Natural killer cell treated with Interleukin-12 subunit alpha and Interleukin-12 subunit beta and Interleukin-15 and Interleukin-18, amount 100 ng/mL, for 72 hours (primary cell): ENCODE measurements around the gene SLC24A3. TPM values are rescaled to one million over a fixed set of nuclear protein-coding genes. Genes with fewer than 3 reads are reported as not detected.

Source experiments
- ATAC-seq, 2 donors: fragments of 150-1000 bp; cut with Tn5 transposase in 1 of 2; sonication (Bioruptor Pico), chemical (Tn5 transposase) in 1 of 2; 2 replicates each; pipeline ENCODE4 v1.10.0; 2021
- DNase-seq: peaks from one replicate; pipeline ENCODE4 v3.0.0; 2022; ENCODE audit warnings: low spot score
- H3K27ac Mint-ChIP-seq, 2 donors: 1 replicate in 1 of 2; 2 replicates in 1 of 2; pipeline ENCODE4 v1.8.0; 2022; ENCODE audit warnings: mixed read lengths in 2 of 2, mild to moderate bottlenecking in 1 of 2, moderate library complexity in 1 of 2
- H3K27me3 Mint-ChIP-seq, 2 donors: 1 replicate in 1 of 2; 2 replicates in 1 of 2; pipeline ENCODE4 v1.8.0; 2022; ENCODE audit warnings: mixed read lengths in 2 of 2
- H3K36me3 Mint-ChIP-seq: one replicate; pipeline ENCODE4 v1.8.0; 2022; ENCODE audit warnings: mixed read lengths
- H3K4me1 Mint-ChIP-seq, 2 donors: 1 replicate in 1 of 2; 2 replicates in 1 of 2; pipeline ENCODE4 v1.8.0; 2022; ENCODE audit warnings: low read depth in 2 of 2, mixed read lengths in 2 of 2, mild to moderate bottlenecking in 1 of 2
- H3K4me3 Mint-ChIP-seq: one replicate; pipeline ENCODE4 v1.8.0; 2022; ENCODE audit warnings: mixed read lengths
- H3K9me3 Mint-ChIP-seq: 2 replicates; pipeline ENCODE4 v1.8.0; 2022; ENCODE audit warnings: mixed read lengths
- total RNA-seq, 2 donors: library from RNA; stranded (reverse); gene quantifications; one replicate each; pipeline ENCODE4 v1.2.3, GENCODE V29; 2022

The SLC24A3 gene
- total RNA-seq, 2 donors from 2014 or later, result 1.4 TPM; not detected in 1

DNA sequence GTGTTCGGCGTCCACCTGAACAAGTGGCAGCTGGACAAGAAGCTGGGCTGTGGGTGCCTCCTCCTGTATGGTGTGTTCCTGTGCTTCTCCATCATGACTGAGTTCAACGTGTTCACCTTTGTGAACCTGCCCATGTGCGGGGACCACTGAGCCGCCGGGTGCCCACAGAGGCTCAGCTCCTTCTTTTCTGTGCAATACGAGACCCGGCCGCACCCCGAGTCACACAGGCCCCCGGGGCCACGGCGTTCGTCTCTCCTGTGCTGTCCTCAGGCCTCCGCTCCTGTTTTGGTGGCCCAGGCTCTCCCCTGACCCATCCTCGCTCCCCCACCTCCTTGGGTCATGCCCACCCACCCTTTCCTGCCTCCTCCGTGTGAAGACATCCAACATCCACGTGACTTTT lies 508.5 kb downstream of the SLC24A3 start:
- Mint-ChIP-seq H3K27me3 (peaks cover 0 to 18% of the 10 kb centered on the region in 2 donors), H3K36me3 (no peaks in the 10 kb centered on the region), H3K27ac (no peak overlapping the region), H3K4me3 (no peak overlapping the region), H3K4me1 (no peaks in the 10 kb centered on the region), H3K9me3 (no peaks in the 10 kb centered on the region)
- ATAC-seq (peak in 1 of 2 donors; percentile 38), DNase-seq (no peak)

DNA sequence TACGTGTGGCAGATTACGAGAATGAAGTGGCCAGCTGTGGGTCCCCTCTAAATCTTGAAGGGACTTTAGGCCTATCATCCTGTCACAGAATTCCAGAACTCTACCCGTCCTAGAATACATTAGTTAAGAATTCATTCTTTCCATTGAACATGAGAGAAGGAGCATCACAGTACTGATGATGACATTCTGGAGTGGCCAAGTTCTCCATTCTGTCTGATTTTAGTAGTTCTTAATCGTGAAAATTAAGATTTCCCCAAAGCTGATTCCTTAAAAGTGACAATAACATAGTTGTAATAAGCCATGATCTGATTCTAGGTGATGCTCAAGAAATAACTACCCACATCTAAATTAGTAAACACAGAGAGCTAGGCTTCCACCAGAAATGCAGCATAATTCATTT lies 510.6 kb downstream of the SLC24A3 start:
- H3K4me3 Mint-ChIP-seq, result no peak overlapping the region
- H3K27me3 Mint-ChIP-seq, result peaks cover 0 to 18% of the 10 kb centered on the region in 2 donors
- H3K36me3 Mint-ChIP-seq, result no peaks in the 10 kb centered on the region
- H3K27ac Mint-ChIP-seq, result no peak overlapping the region
- ATAC-seq (no peak), DNase-seq (no peak)
- H3K9me3 Mint-ChIP-seq, result no peaks in the 10 kb centered on the region
- H3K4me1 Mint-ChIP-seq, result no peaks in the 10 kb centered on the region

DNA sequence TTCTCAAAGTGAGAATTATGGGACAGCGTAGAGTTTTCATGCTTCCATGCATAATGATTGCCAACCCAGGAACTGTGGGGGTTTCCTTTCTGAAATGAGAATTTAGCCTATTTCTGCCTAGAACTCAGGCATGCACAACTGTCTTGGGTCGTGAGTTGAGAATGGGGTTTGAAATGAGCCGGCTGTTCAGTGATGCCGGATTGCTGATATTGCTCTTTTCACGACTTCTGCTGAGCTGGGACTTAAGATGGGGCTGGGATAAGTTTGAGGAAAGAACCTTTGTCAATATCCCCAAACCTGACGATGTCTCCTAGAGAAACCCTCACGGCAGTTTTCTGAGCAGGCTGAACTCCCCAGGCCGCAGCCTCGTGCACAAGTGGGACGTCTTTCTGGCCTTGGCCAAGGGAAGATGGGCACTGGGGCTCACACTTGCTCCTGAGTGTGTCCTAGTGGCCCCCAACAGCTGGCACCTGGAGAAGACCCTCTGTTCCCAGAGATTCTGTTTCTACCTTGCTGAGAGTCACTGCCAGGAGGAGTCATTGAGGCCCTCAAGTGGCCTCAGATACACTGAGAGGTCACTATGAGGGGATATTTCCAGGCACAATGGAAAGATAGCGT lies 511.5 kb downstream of the SLC24A3 start:
- Mint-ChIP-seq H3K4me1 (no peaks in the 10 kb centered on the region), H3K36me3 (no peaks in the 10 kb centered on the region), H3K27me3 (peaks cover 0 to 12% of the 10 kb centered on the region in 2 donors), H3K4me3 (no peak overlapping the region), H3K27ac (no peak overlapping the region), H3K9me3 (no peaks in the 10 kb centered on the region)
- ATAC-seq (no peak), DNase-seq (no peak)

DNA sequence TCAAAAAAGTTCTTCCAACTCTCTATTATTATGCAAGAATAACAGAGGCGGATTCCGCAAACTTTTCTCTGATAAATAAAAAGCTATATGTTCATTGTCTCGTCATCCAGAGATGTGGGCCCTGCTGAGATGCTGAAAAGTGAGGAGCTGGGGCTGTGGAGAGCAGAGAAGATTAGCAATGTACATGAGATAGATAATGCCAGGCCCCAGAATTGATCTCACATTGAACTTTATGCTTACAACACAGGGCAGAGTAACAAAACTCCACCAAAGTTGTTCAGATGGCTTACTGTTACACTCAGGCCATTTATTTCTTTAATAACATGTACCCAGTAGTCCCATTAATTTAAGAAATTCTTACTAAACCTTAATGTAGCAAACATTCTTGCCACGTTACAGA lies 512.9 kb downstream of the SLC24A3 start:
- H3K4me3 Mint-ChIP-seq, result no peak overlapping the region
- no peak for DNase-seq
- H3K36me3 Mint-ChIP-seq, result no peaks in the 10 kb centered on the region
- ATAC-seq, result no peak
- H3K4me1 Mint-ChIP-seq, result no peaks in the 10 kb centered on the region
- H3K27me3 Mint-ChIP-seq, result no peaks in the 10 kb centered on the region
- no peak overlapping the region for H3K27ac Mint-ChIP-seq
- no peaks in the 10 kb centered on the region for H3K9me3 Mint-ChIP-seq

DNA sequence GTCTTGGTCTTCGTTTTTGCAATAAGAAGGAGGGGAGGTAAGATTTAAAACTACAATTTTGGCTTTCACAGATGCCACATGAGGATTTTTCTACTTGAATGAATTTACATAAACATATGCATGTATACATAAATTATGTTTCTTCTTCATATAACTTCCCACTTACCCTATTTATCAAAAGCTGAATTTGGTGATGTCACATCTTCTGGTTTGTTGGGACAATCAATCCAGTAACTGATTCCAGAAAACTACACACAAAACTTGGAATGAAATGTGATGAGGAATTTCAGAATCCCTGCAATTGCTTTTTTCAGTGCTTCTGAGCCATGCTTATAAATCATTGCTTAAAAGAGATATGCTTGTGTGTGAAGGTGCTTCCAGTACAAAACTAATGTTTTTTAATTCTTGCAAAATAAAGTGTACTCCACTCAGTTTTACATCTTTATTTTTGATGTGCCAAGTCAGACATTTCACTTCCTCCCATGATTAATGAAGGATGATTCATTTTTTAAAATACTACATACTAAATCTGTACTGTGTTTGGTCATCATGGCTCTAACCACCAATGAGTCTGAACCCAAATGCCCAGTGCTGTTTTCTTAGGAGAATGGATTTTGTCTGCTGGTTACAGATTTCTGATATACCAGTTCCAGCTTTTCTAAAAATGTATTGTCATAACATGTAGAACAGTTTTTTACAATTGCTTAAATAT lies 513.5 kb downstream of the SLC24A3 start:
- H3K27me3 Mint-ChIP-seq, result no peaks in the 10 kb centered on the region
- H3K27ac Mint-ChIP-seq, result no peak overlapping the region
- ATAC-seq (no peak), DNase-seq (no peak)
- no peaks in the 10 kb centered on the region for H3K9me3 Mint-ChIP-seq
- no peak overlapping the region for H3K4me3 Mint-ChIP-seq
- no peaks in the 10 kb centered on the region for H3K4me1 Mint-ChIP-seq
- H3K36me3 Mint-ChIP-seq, result no peaks in the 10 kb centered on the region

DNA sequence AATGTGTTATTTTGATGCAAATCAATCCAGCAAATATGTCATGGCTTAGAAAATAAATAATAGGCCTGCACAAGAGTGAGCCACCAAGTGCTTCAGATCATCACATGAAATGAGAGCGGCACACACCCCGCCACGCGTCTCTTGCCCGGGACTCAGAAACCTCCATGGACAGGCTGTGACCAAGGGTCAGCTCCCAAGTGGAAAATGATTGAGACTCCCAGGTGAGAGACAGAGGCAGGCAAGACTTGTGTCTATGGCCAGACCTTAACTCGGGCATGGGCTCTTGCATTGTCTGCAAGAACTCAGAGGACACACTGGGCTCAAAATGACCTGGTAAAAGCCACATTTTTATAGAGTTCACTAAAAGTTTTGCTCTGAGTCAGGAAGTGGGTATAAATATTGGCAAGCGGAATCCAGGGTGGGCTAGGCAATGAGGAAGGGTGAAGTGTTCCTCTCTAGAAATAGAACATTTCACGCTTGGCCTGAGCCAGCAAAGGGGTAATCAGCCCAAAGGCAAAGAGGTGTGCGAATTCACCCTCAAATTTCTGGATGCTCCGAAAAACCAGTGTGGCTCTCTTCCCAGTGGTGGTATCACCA lies 514.9 kb downstream of the SLC24A3 start:
- ATAC-seq (no peak), DNase-seq (no peak)
- H3K9me3 Mint-ChIP-seq, result no peaks in the 10 kb centered on the region
- no peaks in the 10 kb centered on the region for H3K27me3 Mint-ChIP-seq
- no peaks in the 10 kb centered on the region for H3K4me1 Mint-ChIP-seq
- H3K36me3 Mint-ChIP-seq, result no peaks in the 10 kb centered on the region
- H3K4me3 Mint-ChIP-seq, result no peak overlapping the region
- no peak overlapping the region for H3K27ac Mint-ChIP-seq

DNA sequence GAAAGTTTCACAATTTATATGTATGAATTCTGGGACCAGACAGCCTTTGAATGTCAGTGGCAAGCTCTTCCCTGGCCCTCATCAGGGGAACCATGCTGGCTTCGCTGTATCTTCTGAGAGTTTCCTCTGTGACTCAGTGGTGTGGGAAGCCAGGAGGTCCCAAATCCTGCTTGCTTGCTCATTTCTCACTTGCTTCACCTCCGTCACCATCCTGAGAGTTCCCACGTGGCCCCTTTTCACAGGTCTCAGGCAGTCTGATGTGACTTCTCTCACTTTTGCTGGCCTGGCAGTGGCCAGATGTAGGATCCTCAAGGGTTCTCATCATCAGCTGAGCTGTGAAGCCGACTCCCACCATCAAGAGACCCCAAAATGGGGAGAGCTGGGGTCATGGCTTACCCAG lies 517.2 kb downstream of the SLC24A3 start:
- DNase-seq (no peak), ATAC-seq (no peak)

DNA sequence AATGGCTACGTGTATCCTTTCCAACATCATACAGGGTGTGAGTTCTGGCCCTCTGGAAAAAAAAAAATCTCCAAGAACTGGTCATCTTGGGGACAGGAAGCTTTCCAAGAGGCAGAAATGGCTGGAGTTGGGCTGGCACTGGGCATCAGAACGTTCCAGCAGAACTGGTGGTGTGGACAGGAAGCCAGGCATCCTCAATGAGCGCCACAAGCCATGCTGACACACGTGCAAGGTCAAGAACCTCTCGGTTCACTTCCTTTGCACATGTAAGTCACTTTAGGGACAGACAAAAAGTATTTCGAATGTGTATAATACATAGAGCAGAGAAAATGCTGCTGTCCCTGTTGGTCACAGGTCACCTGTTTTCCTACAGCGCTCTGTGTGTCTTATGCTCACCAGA lies 518.3 kb downstream of the SLC24A3 start:
- no peak overlapping the region for H3K4me3 Mint-ChIP-seq
- H3K27me3 Mint-ChIP-seq, result no peaks in the 10 kb centered on the region
- H3K36me3 Mint-ChIP-seq, result no peaks in the 10 kb centered on the region
- H3K4me1 Mint-ChIP-seq, result no peaks in the 10 kb centered on the region
- no peaks in the 10 kb centered on the region for H3K9me3 Mint-ChIP-seq
- DNase-seq, result no peak
- no peak for ATAC-seq
- H3K27ac Mint-ChIP-seq, result no peak overlapping the region

More for the DNA sequence above, 517.2 kb downstream of the SLC24A3 start:
- Mint-ChIP-seq H3K27ac (no peak overlapping the region), H3K36me3 (no peaks in the 10 kb centered on the region), H3K27me3 (no peaks in the 10 kb centered on the region), H3K4me3 (no peak overlapping the region), H3K4me1 (no peaks in the 10 kb centered on the region), H3K9me3 (no peaks in the 10 kb centered on the region)

DNA sequence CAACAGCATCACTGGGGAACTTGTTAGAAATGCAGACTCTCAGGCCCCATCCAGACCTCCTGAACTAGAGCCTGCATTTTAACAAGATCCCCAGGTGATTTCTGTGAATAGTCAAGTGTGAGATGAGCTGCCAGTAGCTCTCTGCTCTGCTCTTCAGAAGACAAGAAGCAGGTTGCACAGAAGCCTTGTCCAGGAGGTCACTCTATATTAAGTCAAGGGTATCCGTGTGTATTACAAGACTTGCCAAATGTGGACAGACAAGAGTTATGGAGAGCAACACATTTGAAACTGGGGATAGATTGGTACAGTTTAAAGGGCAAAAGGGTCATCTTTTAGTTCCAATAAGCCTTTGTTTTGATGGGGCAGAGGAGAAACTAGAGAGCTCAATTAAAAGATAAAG lies 522.4 kb downstream of the SLC24A3 start:
- H3K36me3 Mint-ChIP-seq, result no peaks in the 10 kb centered on the region
- no peak overlapping the region for H3K4me3 Mint-ChIP-seq
- no peaks in the 10 kb centered on the region for H3K9me3 Mint-ChIP-seq
- no peak overlapping the region for H3K27ac Mint-ChIP-seq
- H3K27me3 Mint-ChIP-seq, result no peaks in the 10 kb centered on the region
- no peak for DNase-seq
- no peak for ATAC-seq
- H3K4me1 Mint-ChIP-seq, result no peaks in the 10 kb centered on the region

DNA sequence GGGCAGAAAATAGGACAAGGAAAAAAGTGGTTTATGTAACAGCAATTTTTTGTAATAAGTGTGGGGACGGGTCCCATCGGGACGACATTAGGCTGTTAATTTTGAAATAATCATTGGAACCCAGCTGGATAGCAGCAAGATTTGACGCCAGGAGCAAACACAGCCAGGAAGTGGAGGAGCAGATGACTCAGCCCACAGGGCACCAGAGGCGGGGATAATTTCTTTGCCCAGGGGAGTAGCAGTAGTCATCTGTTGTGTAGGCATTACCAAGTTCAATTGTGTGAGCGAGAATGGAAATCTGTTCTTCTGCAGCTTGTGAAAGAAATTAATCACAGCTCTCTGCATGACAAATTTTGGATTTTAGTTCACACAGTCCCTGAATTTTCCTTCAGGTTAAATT lies 523.0 kb downstream of the SLC24A3 start:
- Mint-ChIP-seq H3K4me3 (no peak overlapping the region), H3K36me3 (no peaks in the 10 kb centered on the region), H3K27ac (no peak overlapping the region), H3K9me3 (no peaks in the 10 kb centered on the region), H3K4me1 (no peaks in the 10 kb centered on the region), H3K27me3 (peaks cover 0 to 5% of the 10 kb centered on the region in 2 donors)
- no peak for DNase-seq
- ATAC-seq, result peak in 1 of 2 donors; percentile 57

DNA sequence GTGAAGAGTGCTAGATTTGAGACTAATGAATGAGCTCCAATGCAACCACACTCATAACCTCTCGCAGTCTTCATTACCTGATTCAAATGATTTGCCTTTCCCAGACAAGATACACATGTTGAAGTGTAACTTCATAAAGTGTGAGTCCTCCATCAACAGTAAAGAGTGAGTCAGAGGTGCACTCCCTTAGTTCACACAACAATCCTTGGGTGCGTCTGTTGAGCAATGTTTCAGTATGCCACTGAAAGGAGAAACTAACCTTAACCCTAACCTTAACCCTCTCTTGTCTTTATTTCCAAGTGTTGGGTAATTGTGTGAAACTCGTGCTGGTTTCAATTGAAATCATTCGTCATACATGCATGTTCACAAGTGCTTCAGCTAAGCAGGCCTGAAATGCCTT lies 524.6 kb downstream of the SLC24A3 start:
- Mint-ChIP-seq H3K4me1 (no peaks in the 10 kb centered on the region), H3K4me3 (no peak overlapping the region), H3K36me3 (no peaks in the 10 kb centered on the region), H3K27me3 (peaks cover 7 to 17% of the 10 kb centered on the region in 2 donors), H3K9me3 (no peaks in the 10 kb centered on the region), H3K27ac (no peak overlapping the region)
- DNase-seq, result no peak
- ATAC-seq, result peak; percentile 80 to 81

DNA sequence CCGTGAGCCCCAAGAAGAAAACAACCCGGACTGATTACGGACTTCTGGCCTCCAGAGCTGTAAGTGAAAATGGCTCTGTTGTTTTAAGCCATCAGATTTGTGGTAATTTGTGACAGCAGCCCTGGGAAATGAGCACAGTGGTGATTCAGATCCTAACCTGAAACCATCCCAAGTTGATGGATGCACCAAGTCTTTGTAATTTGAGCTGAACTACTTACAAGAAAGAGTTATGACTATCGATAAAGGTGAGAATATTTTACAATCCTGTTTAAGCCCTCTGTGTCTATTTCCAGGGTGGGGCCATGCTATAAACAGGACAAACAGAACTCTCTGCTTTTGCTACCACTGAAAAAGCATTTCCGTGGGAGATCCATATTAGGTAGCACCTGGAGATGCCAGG lies 526.5 kb downstream of the SLC24A3 start:
- no peaks in the 10 kb centered on the region for H3K9me3 Mint-ChIP-seq
- no peak overlapping the region for H3K27ac Mint-ChIP-seq
- H3K4me1 Mint-ChIP-seq, result peaks cover 7% of the 10 kb centered on the region in 2 donors
- ATAC-seq, result no peak
- peaks cover 7 to 21% of the 10 kb centered on the region in 2 donors for H3K27me3 Mint-ChIP-seq
- no peak overlapping the region for H3K4me3 Mint-ChIP-seq
- no peak for DNase-seq
- H3K36me3 Mint-ChIP-seq, result no peaks in the 10 kb centered on the region

DNA sequence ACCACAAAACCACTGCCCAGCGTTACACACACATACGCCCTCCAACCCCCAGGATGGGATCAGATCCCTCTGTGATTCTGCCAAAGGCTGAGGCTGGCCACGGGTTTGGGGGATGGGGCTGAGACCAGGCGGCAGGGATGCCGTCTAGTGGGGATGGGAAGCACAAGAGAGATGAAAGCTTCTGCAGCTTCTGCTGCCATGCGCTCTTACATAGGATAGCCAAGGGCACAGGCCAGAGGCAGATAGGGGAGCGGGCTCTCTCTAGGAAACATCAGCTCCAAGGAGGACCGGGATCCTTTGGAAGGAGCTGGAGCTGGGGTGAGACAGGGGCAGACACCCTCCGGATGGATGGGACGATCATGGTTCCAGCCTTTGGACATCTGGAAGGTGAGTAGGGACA lies 526.9 kb downstream of the SLC24A3 start:
- Mint-ChIP-seq H3K27ac (no peak overlapping the region), H3K4me3 (no peak overlapping the region), H3K9me3 (no peaks in the 10 kb centered on the region), H3K4me1 (peaks cover 7 to 8% of the 10 kb centered on the region in 2 donors), H3K27me3 (peaks cover 7 to 25% of the 10 kb centered on the region in 2 donors), H3K36me3 (no peaks in the 10 kb centered on the region)
- no peak for DNase-seq
- ATAC-seq, result peak; percentile 4 to 27

DNA sequence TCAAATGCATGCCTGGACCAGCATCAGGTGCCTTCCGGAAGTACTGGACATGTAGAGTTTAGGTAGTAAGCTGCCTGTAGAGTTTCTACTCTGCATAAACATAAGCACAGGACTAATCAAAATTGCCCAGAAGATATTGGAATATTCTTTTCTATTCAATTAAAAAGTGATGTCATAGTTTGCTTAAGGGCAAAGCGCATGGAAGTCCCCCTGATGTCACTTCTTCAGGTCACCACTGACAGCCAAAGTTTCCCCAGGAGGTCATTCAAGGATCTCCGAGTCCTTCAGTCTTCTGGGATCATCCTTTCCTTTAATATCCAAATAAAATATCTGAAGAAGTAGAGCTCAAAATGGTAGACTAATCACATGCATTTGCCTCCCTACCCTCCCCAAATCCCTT lies 528.1 kb downstream of the SLC24A3 start:
- Mint-ChIP-seq H3K36me3 (no peaks in the 10 kb centered on the region), H3K27me3 (peaks cover 10 to 31% of the 10 kb centered on the region in 2 donors), H3K27ac (no peak overlapping the region), H3K9me3 (peaks cover 3% of the 10 kb centered on the region), H3K4me3 (no peak overlapping the region), H3K4me1 (peaks cover 7 to 8% of the 10 kb centered on the region in 2 donors)
- DNase-seq (no peak), ATAC-seq (no peak)
